Stimulated activated CD8-positive, alpha-beta memory T cell treated with anti-CD3 and anti-CD28 coated beads, Interleukin-4, amount 100 ng/mL, for 24 hours (primary cell): ENCODE data around the gene LGALS7.
"Not testable (repeated sequence)": the region's sequence is repeated elsewhere in the genome, so short reads cannot be mapped to it uniquely, and the experiment has no call there.

Source experiments
- DNase-seq: peaks from one replicate; pipeline ENCODE4 v3.0.0-alpha.2; 2020; ENCODE audit warnings: low read depth

Gene LGALS7

GRCh38 chr19:38770949-38771275 lies 2.4 kb downstream of the LGALS7 start:
- not testable (repeated sequence) for DNase-seq

- DNase-seq, result not testable (repeated sequence)
Measured at GRCh38 chr19:38770228-38770948, 2.9 kb downstream of the LGALS7 start.

- peak; percentile 84 for DNase-seq
Measured at GRCh38 chr19:38769635-38770211, 3.6 kb downstream of the LGALS7 start.

- no peak for DNase-seq
Measured at GRCh38 chr19:38766276-38767047, 6.9 kb downstream of the LGALS7 start.

GRCh38 chr19:38765214-38765613 lies 8.1 kb downstream of the LGALS7 start:
- DNase-seq, result no peak

- DNase-seq, result no peak
Measured at GRCh38 chr19:38763795-38764220, 9.5 kb downstream of the LGALS7 start.

- DNase-seq, result not testable (repeated sequence)
Measured at GRCh38 chr19:38761884-38762389, 11.4 kb downstream of the LGALS7 start.

GRCh38 chr19:38760805-38761517 lies 12.4 kb downstream of the LGALS7 start:
- DNase-seq, result not testable (repeated sequence)

- DNase-seq, result no peak
Measured at GRCh38 chr19:38759590-38760003, 13.7 kb downstream of the LGALS7 start.

- not testable (repeated sequence) for DNase-seq
Measured at GRCh38 chr19:38754196-38754595, 19.1 kb downstream of the LGALS7 start.

- DNase-seq, result not testable (repeated sequence)
Measured at GRCh38 chr19:38753783-38754182, 19.5 kb downstream of the LGALS7 start.

- no peak for DNase-seq
Measured at GRCh38 chr19:38745316-38745715, 28.0 kb downstream of the LGALS7 start.

- DNase-seq, result no peak
Measured at GRCh38 chr19:38744874-38745273, 28.4 kb downstream of the LGALS7 start.

GRCh38 chr19:38744298-38744681 lies 29.0 kb downstream of the LGALS7 start, which contains the start of gene CAPN12:
Gene CAPN12, minus strand, starts transcription at chr19:38744474. Its CDS starts 309 bp downstream, at chr19:38744165.
- DNase-seq, result no peak

- DNase-seq, result no peak
Measured at GRCh38 chr19:38743394-38744297, 29.7 kb downstream of the LGALS7 start.

- DNase-seq, result no peak
Measured at GRCh38 chr19:38742906-38743305, 30.4 kb downstream of the LGALS7 start.

- DNase-seq, result no peak
Measured at GRCh38 chr19:38742296-38742695, 31.0 kb downstream of the LGALS7 start.

GRCh38 chr19:38741670-38742069 lies 31.6 kb downstream of the LGALS7 start:
- no peak for DNase-seq

- DNase-seq, result no peak
Measured at GRCh38 chr19:38740932-38741331, 32.4 kb downstream of the LGALS7 start.

GRCh38 chr19:38740257-38740592 lies 33.1 kb downstream of the LGALS7 start:
- DNase-seq, result no peak
